HG03066 (cell line): ENCODE results near the gene GPC1.

Experiments used
- ATAC-seq: cut with Tn5 transposase; IDR thresholded peaks from one replicate; pipeline ENCODE4 v1.9.1; 2021; ENCODE audit warnings: low read depth; ENCODE audit not compliant: unreplicated experiment

Gene GPC1

GRCh38 chr2:240396623-240397541 is 38.6 kb upstream of the GPC1 start:
- no peak for ATAC-seq

GRCh38 chr2:240397542-240397916 is 37.9 kb upstream of the GPC1 start:
- ATAC-seq: no peak

GRCh38 chr2:240397924-240398645 is 37.4 kb upstream of the GPC1 start:
- ATAC-seq: no peak

- ATAC-seq: no peak
Observed at GRCh38 chr2:240398661-240399267, 36.7 kb upstream of the GPC1 start.

- no peak for ATAC-seq
Observed at GRCh38 chr2:240399419-240400324, 35.8 kb upstream of the GPC1 start.

GRCh38 chr2:240400371-240401161 is 34.9 kb upstream of the GPC1 start:
- no peak for ATAC-seq

- no peak for ATAC-seq
Observed at GRCh38 chr2:240401308-240401707, 34.2 kb upstream of the GPC1 start.

GRCh38 chr2:240401781-240402551 is 33.5 kb upstream of the GPC1 start:
- no peak for ATAC-seq

GRCh38 chr2:240402566-240403272 is 32.7 kb upstream of the GPC1 start:
- ATAC-seq: no peak

GRCh38 chr2:240403396-240404104 is 31.9 kb upstream of the GPC1 start:
- ATAC-seq: no peak

GRCh38 chr2:240404174-240404852 is 31.1 kb upstream of the GPC1 start:
- no peak for ATAC-seq

GRCh38 chr2:240405133-240405532 is 30.3 kb upstream of the GPC1 start:
- no peak for ATAC-seq

- no peak for ATAC-seq
Observed at GRCh38 chr2:240405684-240406313, 29.7 kb upstream of the GPC1 start.

GRCh38 chr2:240407090-240407489 is 28.4 kb upstream of the GPC1 start:
- no peak for ATAC-seq

GRCh38 chr2:240410004-240410403 is 25.5 kb upstream of the GPC1 start:
- no peak for ATAC-seq

GRCh38 chr2:240410808-240411207 is 24.7 kb upstream of the GPC1 start:
- ATAC-seq: no peak
